Stimulated activated CD8-positive, alpha-beta memory T cell treated with anti-CD3 and anti-CD28 coated beads, Interleukin-12 subunit alpha, Interleukin-12 subunit beta, amount 100 ng/mL, for 1 hour (primary cell): Measurements from ENCODE around the gene CYBRD1.
"Not testable (repeated sequence)": the region's sequence is repeated elsewhere in the genome, so short reads cannot be mapped to it uniquely, and the experiment has no call there.

Source experiments
- DNase-seq: peaks from one replicate; pipeline ENCODE4 v3.0.0-alpha.2; 2020; ENCODE audit warnings: low read depth

The CYBRD1 gene

DNA sequence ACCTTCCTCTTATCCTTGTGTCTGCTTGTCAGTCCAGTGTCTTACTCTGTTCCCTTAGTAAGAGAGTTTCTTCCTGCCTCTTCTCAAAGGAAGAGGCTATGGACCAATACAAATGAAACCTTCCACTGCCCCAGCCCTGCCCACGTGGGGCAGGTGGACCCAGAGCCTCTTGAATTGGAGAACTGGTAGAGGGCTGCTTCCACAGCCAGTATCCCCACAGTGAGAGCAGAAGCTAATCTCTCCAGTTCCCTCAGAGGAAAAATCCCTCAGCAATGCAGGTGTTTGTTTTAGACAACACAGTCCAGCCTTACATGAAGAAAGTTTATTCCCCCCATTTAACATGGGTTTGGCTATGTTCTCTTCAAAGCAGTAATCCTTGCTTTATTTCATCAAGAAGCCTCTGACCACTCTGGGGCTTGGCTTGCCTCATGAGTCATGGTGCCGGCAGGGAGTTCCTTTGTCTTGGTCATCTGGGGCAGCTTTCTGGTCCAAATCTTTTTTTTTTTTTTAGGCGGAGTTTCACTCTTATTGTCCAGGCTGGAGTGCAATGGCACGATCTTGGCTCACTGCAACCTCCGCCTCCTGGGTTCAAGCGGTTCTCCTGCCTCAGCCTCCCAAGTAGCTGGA, 6.5 kb upstream of the CYBRD1 start:
- DNase-seq = no peak

- no peak for DNase-seq
Measured at GRCh38 chr2:171516793-171517192, 5.5 kb upstream of the CYBRD1 start.

DNA sequence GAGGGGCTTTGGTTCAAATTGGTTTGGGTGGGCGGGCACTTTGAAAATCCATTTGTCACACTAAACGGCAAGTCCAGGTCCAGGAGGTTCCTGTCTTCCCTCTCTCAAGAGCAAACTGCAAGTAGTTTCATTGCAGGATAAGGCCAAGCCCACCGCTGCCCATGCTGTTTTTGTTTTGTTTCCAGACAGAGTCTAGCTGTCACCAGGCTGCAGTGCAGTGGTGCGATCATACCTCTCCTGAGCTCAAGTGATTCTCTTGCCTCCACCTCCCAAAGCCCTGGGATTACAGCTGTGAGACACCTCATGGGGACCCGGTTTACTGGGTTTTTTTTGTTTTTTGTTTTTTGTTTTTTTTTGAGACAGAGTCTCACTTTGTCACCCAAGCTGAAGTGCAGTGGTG, 1.8 kb upstream of the CYBRD1 start:
- no peak for DNase-seq

GRCh38 chr2:171521361-171522051, 768 bp upstream of the CYBRD1 start:
- DNase-seq = no peak

DNA sequence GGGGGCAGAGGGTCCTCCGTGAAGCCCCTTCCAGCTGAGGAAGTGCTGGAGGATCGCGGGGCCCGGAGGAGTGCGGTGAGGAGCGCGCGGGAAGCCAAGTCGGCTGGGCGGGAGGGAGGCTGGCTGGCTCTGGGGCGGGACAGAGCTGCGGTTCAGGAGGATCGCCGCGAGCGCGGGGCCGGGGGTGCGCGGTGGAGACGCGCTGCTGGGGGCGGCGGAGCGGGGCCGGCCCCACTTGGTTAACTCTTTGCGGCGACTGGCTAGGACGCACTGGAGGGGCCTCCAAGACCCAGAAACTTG, 464 bp downstream of the CYBRD1 start:
- DNase-seq = no peak

DNA sequence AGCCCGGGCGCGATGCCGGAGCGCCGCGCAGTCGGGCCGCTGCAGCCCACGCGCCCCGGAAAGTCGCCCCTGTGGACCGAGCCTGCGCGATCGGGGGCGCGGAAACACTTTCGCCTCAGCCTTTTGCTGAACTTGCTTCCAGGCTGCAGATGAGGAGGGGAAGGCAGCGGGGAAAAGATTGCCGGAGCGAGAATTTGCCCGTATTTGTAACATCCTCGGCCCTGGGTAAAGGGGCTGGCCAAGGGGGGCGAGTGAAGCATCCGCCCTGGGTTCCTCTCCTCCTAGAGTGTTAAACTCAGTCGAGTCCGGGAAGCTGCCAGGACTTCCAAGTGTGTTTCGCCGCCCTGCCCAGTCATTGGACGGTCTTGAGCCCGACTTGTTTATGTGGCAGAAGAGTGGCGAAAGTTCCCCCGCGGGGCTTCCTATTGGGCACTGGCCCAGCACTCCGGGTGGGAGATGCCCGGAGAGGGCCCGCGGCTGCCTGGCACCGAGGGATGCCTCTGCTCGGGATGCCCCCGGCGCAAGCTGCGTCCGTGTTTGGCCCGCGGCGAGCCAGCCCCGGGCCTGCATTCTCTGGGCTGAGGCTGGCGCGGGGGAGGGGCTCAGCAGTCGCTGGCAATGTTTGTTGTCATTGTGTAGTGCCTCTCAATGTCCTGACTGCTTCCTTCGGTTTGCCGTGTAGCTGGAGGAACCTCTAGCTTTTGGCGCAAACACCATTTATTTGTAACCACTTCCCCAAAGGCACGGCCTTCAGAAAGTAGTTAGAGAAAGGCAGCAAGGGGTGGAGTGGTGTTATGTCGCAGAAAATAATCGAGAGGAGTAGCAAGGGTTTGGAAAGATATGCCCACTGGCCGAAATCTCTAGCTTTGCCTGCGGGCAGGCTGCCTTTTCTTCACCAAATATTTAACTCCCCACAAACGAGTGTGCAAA, 1.1 kb downstream of the CYBRD1 start:
- no peak for DNase-seq

GRCh38 chr2:171524018-171524401, 1.7 kb downstream of the CYBRD1 start:
- no peak for DNase-seq

DNA sequence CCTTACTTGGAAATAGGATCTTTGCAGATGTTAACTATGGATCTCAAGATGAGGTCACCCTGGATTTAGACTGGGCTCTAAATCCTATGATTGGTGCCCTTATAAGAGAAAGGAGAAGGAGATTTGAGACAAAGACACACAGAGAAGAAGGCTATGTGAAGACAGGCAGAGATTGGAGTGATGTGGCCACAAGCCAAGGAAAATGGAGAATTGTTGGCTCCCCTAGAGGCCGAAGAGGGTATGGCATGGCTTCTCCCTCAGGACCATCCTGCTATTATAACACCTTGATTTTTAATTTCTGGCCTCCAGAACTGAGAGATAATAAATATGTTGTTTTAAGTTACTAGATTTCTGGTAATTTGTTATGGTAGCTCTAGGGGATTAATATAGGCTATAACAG, 7.6 kb downstream of the CYBRD1 start:
- no peak for DNase-seq

- DNase-seq = no peak
Measured at GRCh38 chr2:171530378-171530777, 8.1 kb downstream of the CYBRD1 start.

DNA sequence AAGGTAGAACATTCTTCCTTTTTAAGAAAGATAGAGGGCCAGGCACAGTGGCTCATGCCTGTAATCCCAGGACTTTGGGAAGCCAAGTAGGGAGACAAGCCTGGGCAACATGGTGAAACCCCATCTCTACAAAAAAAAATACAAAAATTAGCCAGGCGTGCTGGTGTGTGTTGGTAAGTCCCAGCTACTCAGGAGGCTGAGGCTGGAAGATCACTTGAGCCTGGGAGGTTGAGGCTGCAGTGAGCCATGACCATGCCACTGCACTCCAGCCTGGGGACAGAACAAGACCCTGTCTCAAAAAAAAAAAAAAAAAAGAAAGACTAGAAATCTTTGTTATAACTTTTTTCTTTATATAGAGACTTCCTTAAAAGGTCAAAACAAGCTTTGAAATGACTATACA, 8.6 kb downstream of the CYBRD1 start:
- DNase-seq = not testable (repeated sequence)

- DNase-seq = no peak
Measured at GRCh38 chr2:171531291-171531690, 9.0 kb downstream of the CYBRD1 start.

- DNase-seq = no peak
Measured at GRCh38 chr2:171531836-171532450, 9.7 kb downstream of the CYBRD1 start.

- no peak for DNase-seq
Measured at GRCh38 chr2:171533331-171533730, 11.1 kb downstream of the CYBRD1 start.

- DNase-seq = not testable (repeated sequence)
Measured at GRCh38 chr2:171535528-171535927, 13.3 kb downstream of the CYBRD1 start.

DNA sequence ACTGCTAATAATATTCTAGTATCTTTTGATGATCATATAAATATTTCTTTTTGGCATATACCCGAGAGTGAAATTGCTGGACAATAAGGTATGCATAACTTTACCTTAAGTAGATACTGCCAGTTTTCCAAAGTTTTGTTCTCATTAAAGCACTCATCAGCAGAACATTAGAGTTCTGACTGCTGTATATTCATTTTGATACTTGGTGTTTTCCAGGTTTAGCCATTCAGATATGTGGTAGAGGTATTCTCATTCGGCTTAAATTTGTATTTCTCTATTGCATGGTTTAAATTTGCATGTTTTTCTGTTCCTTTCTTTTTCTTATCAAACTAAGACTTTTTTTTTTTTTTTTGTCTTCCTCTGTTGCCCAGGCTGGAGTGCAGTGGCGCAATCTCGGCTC, 18.2 kb downstream of the CYBRD1 start:
- DNase-seq = no peak

- no peak for DNase-seq
Measured at GRCh38 chr2:171541202-171541887, 19.1 kb downstream of the CYBRD1 start.

DNA sequence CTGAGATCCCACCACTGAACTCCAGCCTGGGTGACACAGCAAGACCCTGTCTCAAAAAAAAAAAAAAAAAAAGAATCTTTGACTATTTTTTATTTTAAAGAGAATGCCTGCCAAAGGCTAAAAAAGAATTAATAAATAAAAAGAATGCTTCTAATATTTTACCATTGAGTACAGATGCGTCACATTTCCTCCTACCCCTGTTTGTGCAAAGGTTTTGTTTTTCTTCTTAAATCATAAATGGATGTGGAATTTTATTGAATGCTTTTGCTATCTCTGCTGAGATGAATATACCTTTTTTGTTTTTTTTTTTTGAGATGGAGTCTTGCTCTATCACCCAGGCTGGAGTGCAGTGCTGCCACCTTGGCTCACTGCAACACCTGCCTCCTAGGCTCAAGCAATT, 22.8 kb downstream of the CYBRD1 start:
- DNase-seq = no peak

- no peak for DNase-seq
Measured at GRCh38 chr2:171547256-171547655, 25.0 kb downstream of the CYBRD1 start.

DNA sequence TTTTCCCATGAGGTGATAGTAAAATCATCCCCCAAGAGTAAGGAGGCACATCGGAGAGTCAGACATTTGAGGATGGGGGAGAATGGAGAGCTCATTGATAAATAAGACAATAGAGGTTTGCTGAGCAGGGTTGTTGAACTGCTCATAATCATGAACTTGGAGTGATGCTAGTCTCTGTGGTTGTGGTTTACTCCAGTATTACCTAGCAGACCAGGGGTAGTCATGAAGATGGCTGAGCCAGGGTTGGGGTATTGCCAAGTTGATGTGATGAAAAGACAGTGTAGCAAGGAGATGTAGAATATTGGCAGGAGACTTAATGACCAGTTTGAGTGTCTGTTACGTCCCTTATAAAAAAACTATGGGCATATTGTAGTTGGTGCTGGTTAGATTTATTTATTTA, 25.4 kb downstream of the CYBRD1 start:
- DNase-seq = no peak

DNA sequence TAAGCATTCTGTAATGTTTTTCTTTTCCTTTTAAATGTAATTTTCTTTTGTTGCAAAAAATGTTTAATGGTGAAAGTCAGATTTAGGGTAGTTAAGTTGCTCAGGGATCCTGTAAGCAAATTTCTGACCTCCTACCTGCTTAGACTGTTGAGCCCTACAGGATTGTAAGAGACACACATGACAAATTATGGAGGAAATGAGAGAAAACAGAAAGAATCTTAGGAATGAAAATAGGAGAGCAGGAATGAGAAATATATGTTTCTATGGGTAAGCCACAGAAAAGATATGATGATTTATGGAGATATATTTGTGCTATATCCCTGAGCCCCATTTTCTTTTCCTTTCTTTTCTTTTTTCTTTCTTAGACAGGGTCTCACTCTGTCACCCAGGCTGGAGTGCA, 28.3 kb downstream of the CYBRD1 start:
- no peak for DNase-seq

DNA sequence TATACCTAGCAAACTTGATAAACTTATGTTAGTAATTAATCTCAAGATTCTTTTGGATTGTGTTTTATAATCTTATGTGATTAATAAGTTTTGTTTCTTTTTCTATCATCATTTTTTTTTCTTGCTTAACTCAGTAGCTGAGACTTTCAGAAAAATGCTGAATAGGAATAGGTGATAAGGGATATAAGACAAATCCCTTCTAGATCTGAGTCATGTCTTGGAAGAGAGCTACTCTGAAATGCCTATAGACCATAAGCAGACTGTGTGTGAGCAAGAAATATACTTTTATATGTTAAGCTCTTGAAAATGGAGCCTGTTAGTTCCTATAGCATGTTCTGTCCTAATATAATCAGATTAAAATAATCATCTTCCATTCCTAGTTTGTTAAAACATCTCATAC, 29.6 kb downstream of the CYBRD1 start:
- no peak for DNase-seq

DNA sequence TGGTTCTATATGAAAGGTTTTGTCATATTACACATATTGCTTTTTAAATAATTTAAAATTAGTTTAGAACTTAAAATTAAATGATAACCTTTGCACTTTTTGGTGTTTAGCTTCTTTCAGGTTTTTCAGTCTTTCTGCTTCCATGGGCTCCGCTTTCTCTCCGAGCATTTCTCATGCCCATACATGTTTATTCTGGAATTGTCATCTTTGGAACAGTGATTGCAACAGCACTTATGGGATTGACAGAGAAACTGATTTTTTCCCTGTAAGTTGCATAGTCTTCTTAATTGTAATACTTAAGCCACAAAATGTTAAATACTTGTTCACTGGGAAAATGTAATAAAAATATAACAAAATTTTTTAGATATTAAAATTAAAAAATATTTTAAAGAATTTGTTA, 31.0 kb downstream of the CYBRD1 start:
- no peak for DNase-seq
